HG03354 (cell line): ENCODE results near the gene PRMT5.
A peak's percentile ranks its signal among the peaks of the same experiment; 100 is the strongest.
"Not testable (repeated sequence)": the region's sequence is repeated elsewhere in the genome, so short reads cannot be mapped to it uniquely, and the experiment has no call there.

ENCODE experiments used
- ATAC-seq: cut with Tn5 transposase; IDR thresholded peaks from one replicate; pipeline ENCODE4 v1.9.1; 2021; ENCODE audit warnings: mild to moderate bottlenecking; ENCODE audit not compliant: unreplicated experiment, poor library complexity, severe bottlenecking

Gene PRMT5

GRCh38 chr14:22939684-22940083 lies 10.5 kb upstream of the PRMT5 start:
- no peak for ATAC-seq

GRCh38 chr14:22935156-22935555 lies 6.0 kb upstream of the PRMT5 start:
- ATAC-seq = no peak

- ATAC-seq = no peak
Observed at GRCh38 chr14:22932146-22932545, 3.0 kb upstream of the PRMT5 start.

- ATAC-seq = peak; percentile 4
Observed at GRCh38 chr14:22929961-22930364, 787 bp upstream of the PRMT5 start.

GRCh38 chr14:22928237-22929103 lies 706 bp downstream of the PRMT5 start:
- ATAC-seq = no peak

- no peak for ATAC-seq
Observed at GRCh38 chr14:22926316-22926715, 2.9 kb downstream of the PRMT5 start.

GRCh38 chr14:22925513-22925912 lies 3.7 kb downstream of the PRMT5 start:
- no peak for ATAC-seq

- ATAC-seq = no peak
Observed at GRCh38 chr14:22923746-22924145, 5.4 kb downstream of the PRMT5 start.

GRCh38 chr14:22922294-22922693 lies 6.9 kb downstream of the PRMT5 start:
- ATAC-seq = no peak

- ATAC-seq = no peak
Observed at GRCh38 chr14:22920697-22921096, 8.5 kb downstream of the PRMT5 start.

- ATAC-seq = no peak
Observed at GRCh38 chr14:22919601-22919921, 9.6 kb downstream of the PRMT5 start.

- peak; percentile 88 for ATAC-seq
Observed at GRCh38 chr14:22918804-22919600, 10.2 kb downstream of the PRMT5 start, which contains the start of gene RBM23. Gene RBM23 (minus strand): TSS chr14:22919149.

GRCh38 chr14:22915886-22916521 lies 13.2 kb downstream of the PRMT5 start:
- ATAC-seq = no peak

- ATAC-seq = not testable (repeated sequence)
Observed at GRCh38 chr14:22914836-22915235, 14.3 kb downstream of the PRMT5 start.

- ATAC-seq = no peak
Observed at GRCh38 chr14:22910916-22911315, 18.3 kb downstream of the PRMT5 start.

GRCh38 chr14:22908601-22909000 lies 20.6 kb downstream of the PRMT5 start:
- ATAC-seq = no peak

GRCh38 chr14:22907429-22907828 lies 21.7 kb downstream of the PRMT5 start:
- no peak for ATAC-seq

- no peak for ATAC-seq
Observed at GRCh38 chr14:22906073-22906472, 23.1 kb downstream of the PRMT5 start.

- no peak for ATAC-seq
Observed at GRCh38 chr14:22905627-22906026, 23.5 kb downstream of the PRMT5 start.

- no peak for ATAC-seq
Observed at GRCh38 chr14:22903742-22904087, 25.5 kb downstream of the PRMT5 start.

- no peak for ATAC-seq
Observed at GRCh38 chr14:22901799-22902198, 27.4 kb downstream of the PRMT5 start.
